HG02884 (cell line): ENCODE measurements around the gene DHCR24.
A peak's percentile ranks its signal among the peaks of the same experiment; 100 is the strongest.
"Not testable (repeated sequence)": the region's sequence is repeated elsewhere in the genome, so short reads cannot be mapped to it uniquely, and the experiment has no call there.

Experiments
- ATAC-seq: cut with Tn5 transposase; IDR thresholded peaks from one replicate; pipeline ENCODE4 v1.9.1; 2021; ENCODE audit warnings: mild to moderate bottlenecking, moderate library complexity; ENCODE audit not compliant: unreplicated experiment

The DHCR24 gene, protein sequence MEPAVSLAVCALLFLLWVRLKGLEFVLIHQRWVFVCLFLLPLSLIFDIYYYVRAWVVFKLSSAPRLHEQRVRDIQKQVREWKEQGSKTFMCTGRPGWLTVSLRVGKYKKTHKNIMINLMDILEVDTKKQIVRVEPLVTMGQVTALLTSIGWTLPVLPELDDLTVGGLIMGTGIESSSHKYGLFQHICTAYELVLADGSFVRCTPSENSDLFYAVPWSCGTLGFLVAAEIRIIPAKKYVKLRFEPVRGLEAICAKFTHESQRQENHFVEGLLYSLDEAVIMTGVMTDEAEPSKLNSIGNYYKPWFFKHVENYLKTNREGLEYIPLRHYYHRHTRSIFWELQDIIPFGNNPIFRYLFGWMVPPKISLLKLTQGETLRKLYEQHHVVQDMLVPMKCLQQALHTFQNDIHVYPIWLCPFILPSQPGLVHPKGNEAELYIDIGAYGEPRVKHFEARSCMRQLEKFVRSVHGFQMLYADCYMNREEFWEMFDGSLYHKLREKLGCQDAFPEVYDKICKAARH

DNA sequence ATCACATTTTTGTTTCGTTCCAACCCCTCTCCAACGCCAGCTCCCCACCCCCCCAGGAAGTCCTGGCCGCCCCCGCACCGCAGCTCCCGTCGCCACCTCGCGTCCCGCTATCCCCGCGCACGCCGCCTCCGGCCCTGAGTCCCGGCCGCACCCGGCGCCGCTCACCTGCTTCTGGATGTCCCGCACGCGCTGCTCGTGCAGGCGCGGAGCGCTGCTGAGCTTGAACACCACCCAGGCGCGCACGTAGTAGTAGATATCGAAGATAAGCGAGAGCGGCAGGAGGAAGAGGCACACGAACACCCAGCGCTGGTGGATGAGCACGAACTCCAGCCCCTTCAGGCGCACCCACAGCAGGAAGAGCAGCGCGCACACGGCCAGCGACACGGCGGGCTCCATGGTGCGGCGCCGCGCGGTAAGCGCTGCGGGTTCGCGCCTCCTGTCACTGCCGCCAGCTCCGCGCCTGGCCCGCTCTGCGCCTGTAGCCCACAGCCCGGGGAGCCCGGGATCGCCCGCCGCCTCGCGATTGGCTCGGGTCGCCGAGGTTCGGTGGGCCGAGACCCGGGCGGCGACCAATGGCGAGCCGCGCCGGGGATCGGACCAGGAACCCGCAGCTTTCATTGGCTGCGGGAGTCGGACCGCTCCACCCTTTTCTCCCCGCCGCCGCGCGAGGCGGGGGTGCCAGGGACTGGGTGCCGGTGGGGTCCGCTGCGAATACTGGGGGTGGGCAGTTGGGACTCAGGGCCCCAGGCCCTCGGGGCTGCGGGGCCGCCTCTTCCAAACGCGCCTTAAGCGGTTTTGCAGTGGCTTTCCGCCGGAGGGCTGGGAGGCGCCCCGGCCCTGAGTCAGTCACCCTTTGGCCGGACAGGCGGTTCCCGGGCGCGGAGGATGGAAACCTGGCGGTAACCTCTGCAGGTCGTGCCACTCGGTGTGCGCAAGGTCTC, at the start of gene DHCR24:
Gene DHCR24, minus strand, starts transcription at position 472 of the 941 bp plus-strand sequence. Its CDS starts 76 bp downstream, at position 396.
- peak; percentile 89 for ATAC-seq

DNA sequence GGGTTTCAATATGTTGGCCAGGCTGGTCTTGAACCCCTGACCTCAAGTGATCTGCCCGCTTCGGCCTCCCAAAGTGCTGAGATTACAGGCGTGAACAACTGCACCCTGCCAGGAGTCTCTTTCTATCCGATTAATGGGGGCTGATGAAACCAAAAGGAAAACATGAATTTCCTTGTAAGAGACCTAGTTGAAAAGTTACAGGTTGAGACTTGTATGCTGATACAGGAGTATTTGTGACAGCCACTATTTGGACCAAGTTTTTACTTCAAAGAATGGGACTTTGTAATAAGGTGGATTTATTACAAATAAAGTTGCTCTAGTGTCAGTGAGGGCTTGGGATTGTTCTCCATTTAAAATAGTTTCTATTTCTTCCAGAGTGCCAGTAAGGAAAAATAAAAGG, 49.8 kb upstream of the DHCR24 start:
- no peak for ATAC-seq

DNA sequence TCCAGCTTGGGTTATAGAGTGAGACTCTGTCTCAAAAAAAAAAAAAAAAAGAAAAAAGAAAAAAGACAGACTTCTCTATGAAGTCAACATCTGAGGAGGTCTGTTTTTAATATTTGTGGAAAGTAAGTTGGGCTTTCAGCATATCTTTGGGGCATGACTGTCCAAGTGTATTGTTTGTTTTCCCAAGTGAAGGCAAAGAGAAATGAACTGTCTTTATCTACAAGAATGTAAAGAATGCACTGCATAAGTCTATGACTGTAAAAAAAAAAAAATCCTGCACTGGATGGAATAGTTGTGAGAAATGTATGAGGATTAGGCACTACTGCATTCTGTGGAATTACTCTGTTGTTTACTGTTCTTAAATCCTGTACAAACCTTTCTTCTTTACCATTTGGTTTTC, 47.9 kb upstream of the DHCR24 start:
- ATAC-seq = no peak

DNA sequence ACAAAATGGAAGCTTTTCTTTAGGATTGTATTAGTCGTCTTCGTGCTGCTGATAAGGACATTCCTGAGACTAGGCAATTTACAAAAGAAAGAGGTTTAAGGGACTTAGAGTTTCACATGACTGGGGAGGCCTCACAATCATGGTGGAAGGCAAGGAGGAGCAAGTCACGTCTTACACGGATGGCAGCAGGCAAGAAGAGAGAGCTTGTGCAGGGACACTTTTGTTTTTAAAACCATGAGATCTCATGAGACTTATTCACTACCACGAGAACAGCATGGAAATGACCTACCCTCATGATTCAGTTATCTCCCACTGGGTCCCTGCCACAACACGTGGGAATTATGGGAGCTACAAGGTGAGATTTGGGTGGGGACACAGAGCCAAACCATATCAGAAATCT, 47.1 kb upstream of the DHCR24 start:
- not testable (repeated sequence) for ATAC-seq

DNA sequence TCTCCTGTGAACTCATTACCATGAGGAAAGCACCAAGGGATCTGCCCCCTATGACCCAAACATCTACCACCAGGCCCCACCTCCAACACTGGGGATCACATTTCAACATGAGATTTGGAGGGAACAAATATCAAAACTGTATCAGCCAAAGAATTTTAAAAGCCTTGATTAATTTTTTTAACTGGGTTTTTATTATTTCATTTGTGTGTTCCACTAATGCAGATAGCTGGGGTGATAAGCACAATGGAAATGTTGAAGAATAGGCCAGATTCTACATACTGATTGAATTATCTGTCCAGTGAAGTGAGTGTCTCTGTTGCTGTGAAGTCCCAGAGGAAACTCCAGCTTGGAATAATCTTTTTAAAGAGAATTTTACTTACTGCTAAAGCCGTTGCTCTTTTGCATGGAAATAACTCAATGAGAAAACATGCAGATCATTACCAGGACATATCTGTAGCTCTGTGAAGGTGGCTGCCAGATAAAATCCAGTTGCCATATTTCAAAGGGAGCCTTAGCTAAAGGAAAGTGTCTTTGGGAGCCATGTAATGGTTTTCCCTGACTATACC, 44.4 kb upstream of the DHCR24 start:
- ATAC-seq = no peak

DNA sequence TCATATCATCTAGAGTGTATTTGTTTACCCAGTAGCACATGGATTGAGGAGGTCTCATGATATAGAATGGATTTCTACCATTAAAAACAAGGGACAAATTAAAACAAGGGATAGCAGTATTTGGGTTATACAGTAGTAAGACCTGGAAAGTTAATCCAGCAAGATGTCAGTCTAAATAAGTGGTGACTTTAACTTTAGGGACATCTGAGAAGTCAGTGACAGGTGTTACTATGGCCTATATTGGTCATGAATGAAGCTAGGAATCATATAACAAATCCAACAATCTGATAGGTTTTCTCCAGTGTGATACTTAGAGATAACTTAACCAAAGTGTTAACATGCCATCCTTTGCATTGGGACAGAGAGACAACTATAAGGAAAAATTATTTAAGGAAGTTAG, 42.7 kb upstream of the DHCR24 start:
- no peak for ATAC-seq

DNA sequence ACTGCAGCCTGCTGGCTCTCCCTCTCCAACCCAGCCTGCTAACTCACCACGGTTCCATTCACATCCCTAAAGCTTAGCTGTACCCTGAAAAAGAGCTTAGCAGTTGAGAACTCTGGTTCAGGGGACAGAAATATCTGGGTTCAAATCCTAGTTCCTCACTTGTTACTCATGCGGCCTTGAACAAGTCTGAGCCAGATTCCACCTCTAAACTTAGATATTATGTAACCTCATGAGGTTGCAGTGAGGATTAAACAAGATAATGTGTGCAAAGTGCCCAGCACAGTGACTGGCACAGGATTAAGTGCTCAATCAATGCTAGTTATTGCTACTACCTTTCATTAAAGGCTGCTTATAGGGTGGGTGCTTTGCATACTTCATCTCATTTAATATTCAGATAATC, 41.3 kb upstream of the DHCR24 start:
- ATAC-seq = no peak

DNA sequence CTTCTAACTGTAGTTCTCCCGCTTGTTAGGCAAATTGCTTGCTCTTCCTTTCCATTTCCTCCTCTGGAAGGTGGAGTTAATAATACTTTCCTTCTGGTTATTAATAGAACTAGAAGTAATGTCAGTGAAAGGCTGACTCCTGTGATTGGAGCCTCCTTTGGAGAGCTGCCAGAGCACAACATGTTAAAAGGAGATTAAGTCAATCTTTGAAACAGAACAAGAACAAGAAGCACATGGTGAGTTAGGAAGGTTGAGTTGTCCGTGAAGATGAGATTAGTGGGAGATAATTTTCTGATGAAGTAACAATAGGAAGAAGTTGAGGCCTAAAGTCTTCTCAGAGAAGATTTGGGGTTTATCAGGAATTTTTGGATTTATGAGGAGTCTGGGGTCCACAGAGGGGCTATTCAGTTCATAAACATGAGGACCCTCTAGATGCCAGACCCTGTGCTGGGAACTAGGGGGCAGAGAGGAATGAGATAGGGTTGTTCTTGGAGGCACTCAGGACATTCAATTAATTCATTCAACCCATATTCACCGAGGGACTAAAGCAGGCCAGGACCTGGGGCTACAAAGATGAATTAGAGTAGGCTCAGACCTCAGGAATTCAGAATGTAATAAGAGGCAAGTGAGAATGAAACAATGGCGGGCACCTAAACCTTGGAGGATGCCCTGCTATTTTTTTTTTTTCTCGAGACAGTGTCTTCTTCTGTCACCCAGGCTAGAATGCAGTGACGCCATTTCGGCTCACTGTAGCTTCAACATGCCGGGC, 40.7 kb upstream of the DHCR24 start:
- ATAC-seq = no peak

DNA sequence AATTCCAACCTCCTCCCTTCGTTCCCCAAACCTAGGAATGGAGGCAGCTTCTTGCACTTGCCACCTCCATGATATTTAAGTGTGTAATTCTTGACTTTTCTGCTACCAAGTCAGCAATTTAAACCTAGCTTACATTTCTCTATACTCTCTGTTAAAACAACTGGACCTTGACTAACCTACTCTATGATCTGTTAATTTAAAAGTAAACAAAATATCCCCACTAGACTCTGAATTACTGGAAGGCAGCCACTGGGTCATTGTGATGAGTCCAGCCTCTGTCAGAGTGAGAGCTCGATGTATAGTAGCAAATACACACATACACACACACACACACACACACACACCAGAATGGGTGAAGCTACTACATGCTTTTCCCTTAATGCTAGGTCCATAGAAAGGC, 40.0 kb upstream of the DHCR24 start:
- no peak for ATAC-seq

DNA sequence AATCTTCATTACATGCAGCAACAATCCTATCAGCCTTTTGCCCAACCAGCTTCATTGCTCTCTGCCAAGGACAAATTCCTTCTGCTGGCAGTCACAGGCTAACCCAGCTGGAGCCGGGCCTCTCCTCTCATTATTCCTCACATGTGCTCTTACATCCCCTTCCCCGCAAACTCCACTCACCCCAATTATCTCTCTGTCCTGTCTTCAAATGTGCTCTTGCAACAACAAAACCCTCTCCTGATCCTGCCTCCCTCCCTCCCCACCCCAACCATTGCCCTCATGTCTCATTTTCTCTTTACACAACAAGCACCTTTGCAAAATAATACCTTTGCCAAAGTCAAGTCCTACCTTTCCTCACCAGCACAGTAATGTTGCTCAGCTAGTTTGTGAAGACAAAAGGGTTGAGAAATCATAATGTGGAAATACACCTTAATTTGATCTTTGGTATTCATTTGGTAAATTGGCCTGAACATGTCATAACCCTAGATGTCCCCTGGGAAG, 36.0 kb upstream of the DHCR24 start:
- ATAC-seq = no peak

DNA sequence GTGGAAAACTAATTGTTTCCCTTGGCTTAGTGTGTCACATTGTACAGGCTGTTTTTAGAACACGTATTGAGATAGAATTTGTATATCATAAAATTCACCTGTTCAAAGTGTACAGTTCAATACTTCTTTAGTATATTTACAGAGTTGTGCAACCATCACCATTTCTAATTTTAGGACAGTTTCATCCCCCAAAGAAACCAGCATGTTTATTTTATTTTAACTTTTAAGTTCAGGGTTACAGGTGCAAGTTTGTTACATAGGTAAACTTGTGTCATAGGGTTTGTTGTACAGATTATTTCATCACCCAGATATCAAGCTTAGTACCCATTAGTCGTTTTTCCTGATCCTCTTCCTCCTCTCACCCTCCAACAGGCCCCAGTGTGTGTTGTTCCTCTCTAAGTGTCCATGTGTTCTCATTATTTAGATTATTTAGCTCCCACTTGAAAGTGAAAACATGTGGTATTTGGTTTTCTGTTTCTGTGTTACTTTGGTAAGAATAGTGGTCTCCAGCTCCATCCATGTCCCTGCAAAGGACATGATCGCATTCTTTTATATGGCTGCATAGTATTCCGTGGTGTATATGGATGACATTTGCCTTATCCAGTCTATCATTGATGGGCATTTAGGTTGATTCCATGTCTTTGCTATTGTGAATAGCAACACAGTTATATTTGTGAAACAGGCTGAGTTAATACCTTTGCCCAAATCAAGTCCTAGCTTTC, 35.2 kb upstream of the DHCR24 start:
- no peak for ATAC-seq

DNA sequence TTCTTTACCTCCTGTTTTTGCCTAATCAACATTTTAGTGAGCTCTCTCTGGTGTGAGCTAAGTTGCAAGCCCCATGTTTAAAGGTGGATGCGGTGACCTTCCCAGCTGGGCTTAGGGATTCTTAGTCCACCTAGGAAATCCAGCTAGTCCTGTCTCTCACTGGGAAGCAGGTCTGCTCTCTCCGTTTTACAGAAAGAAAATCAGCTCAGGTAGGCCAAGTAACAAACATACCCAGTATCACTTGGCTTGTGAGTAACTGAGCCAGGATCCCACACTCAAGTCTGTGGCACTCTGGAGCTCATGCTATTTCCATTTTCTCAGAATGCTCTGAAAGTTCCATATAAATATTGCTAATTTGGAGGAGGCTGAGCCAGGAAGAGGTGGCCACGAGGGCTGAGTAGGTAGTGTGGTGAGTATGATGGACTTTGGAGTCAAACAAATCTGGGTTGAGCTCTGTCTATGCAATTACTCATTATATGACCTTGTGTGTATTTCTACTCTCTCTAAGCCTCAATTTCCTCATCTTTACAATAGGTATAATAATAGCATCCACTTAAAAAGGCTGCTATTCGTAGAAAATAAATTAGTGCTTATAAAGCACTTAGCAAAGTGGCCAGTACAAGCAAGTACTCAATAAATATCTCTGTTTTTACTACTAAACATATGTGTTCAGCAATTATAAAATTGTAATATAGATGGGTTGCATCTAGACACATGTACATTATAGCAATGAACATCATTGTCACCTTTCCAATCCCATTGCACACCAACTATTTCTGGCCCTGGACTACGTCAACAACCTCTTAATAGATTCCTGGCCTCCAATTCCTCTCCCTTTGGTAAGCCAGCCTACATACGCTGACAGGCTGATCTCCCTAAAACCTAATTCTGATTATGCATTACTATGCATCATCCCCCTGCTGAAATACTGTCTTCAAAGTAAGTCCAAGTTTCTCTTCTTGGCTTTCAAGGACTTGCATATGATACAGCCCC, 32.7 kb upstream of the DHCR24 start:
- no peak for ATAC-seq

DNA sequence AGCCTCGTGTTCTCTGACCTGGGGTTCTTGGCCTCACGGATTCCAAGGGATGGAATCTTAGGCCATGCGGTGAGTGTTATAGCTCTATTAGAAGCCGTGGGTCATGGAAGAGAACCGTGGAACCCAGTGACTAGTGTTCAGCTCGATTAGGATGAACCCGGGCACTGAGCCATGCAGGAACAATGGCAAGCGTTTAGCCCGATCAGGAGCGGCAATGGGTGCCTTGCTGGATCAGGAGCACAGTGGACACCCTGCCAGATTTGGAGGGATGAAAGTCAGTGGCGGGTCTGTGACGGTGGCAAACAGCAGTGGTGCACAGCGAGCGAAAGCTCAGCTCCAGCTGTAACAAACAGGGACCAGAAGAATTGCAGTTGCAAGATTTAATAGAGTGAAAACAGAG, 24.1 kb upstream of the DHCR24 start:
- not testable (repeated sequence) for ATAC-seq

DNA sequence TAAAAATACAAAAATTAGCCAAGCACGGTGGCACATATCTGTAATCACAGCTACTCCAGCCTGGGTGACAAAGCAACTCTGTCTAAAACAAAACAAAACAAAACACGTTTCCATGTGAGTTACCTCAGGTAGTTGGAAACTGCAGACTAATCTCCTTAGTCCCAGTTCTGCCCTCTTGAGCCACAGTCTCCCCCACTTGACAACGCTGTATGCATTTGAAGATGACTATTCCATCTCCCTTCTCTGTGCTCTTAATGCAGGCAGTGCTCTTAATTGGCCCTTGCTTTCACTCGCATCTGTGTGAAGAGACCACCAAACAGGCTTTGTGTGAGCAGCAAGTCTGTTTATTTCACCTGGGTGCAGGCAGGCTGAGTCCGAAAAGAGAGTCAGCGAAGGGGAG, 19.6 kb upstream of the DHCR24 start:
- no peak for ATAC-seq

DNA sequence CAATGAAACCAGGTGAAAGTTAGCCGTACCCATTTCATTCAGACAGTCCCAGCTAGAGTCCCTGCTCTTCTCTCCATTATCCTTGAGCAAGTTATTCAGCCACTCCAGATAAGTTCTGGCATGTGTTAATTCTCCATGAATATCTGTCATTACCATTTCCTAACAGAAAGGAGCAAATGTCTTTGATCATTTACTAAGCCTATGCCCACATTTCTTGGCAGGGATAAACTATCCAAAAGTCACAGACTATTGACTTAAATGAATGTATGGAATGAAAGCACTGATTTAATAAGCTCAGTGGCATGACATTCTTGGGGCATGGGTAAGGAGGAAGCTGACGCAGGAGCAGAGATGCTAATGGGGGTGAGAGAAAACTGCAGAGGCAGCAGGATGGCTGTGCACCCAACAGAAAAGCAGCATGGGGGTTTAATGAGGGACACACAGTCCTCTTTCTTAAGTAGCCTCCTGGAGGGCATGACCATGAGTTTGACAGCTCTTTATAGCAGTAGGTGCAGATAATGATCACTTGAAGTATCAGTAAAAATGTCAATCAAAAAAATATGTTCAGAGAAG, 17.6 kb upstream of the DHCR24 start:
- ATAC-seq = no peak

DNA sequence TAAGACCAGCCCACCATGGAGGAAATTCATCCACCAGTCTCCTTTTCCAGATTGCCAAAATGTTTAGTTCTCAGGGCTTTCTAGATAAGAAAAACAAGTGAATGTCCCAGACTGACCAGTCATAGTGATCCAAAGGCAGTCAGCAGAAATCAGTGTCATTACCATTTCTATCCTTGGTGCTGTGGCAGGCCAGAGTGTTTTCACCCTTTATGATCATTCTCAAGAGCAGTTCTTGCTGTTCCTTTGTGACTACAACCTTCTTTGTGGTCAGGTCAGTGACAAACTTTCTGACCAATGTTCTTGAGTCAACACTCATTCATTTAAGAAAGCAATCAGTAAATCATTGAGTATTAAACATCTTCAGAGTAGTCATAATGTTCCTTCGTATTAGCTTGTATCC, 7.3 kb upstream of the DHCR24 start:
- ATAC-seq = no peak

DNA sequence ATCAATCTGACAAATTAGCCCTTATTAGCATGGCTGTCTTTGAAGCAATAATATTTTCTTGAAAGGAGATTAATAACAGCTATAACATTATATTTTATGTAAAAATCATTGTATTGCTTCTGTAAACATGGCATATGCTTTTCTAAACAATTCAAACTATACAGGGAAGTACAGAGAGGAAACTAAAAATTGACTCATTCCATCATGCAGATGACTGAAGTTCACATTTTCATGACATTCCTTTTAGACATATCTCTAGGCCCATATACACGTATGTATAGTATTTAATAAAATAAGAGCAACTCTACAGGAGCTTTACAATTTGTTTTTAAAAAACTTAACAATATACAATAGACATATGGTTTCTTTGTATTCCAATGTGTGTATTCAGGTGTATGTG, 5.6 kb upstream of the DHCR24 start:
- ATAC-seq = no peak

DNA sequence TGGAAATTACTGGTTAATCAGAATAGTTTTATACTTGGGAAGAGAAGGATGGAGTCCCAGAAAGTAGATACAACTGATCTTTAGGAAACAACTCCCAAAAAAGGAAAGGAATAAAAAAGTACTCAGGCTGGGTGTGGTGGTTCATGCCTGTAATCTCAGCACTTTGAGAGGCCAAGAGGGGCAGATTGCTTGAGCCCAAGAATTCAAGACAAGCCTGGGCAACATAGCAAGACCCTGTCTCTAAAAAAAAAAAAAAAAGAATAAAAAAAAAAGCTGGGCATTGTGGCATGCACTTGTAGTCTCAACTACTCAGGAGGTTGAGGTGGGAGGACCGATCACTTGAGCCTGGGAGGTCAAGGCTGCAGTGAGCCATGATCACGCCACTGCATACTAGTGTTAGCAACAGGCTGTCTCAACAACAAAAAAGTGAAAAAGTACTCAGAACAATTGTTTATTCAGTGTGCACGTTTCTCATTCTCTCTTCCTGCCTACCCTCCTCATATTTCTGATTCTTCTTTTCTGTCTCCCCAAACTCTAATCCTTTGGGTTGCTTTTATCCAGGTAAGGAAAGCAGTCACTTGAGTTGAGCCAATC, 2.2 kb upstream of the DHCR24 start:
- no peak for ATAC-seq
